ENCODE measurements around the gene RPAP2.
"Not testable (repeated sequence)": the region's sequence is repeated elsewhere in the genome, so short reads cannot be mapped to it uniquely, and the experiment has no call there.

RPAP2 gene

DNA sequence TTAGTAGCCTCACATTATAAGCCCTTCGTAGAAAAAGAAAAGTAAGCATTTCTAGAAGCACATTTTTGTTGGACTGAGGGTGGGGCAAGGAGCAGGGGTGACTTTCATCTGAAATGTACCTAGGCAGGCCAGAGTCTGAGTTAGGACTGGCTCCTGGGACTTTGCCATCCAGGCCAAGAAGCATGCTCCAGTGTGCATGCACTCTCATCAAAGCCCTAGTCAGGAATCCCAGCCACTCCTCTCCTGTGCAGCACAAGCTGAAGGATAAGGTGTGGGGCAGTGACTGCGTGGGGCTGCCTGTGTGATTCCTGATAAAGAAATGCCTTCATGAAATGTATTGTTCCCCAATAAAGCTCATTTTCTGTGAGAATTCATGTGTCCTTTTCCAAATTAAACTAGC lies 99.7 kb downstream of the RPAP2 start:
- H3K4me3 ChIP-seq (ENCODE audit: low read length): no peak overlapping the region
- no peak overlapping the region for H3K9ac ChIP-seq (ENCODE audit: low read length)
- H3K4me1 ChIP-seq (ENCODE audit: control insufficient read depth, low read depth, low read length): no peaks in the 10 kb centered on the region
- H3K36me3 ChIP-seq (ENCODE audit: control insufficient read depth, low read depth, low read length): no peaks in the 10 kb centered on the region
- H3K9me3 ChIP-seq (ENCODE audit: control insufficient read depth, low read depth, low read length): peaks cover 10% of the 10 kb centered on the region
- no peak overlapping the region for H3K27ac ChIP-seq (ENCODE audit: low read length)
- no peaks in the 10 kb centered on the region for H3K27me3 ChIP-seq (ENCODE audit: control insufficient read depth, insufficient read depth, low read length)

GRCh38 chr1:92399076-92399475 lies 100.2 kb downstream of the RPAP2 start:
- H3K4me1 ChIP-seq (ENCODE audit: control insufficient read depth, low read depth, low read length): no peaks in the 10 kb centered on the region
- H3K4me3 ChIP-seq (ENCODE audit: low read length): no peak overlapping the region
- no peak overlapping the region for H3K9ac ChIP-seq (ENCODE audit: low read length)
- no peaks in the 10 kb centered on the region for H3K36me3 ChIP-seq (ENCODE audit: control insufficient read depth, low read depth, low read length)
- no peak overlapping the region for H3K27ac ChIP-seq (ENCODE audit: low read length)
- peaks cover 10% of the 10 kb centered on the region for H3K9me3 ChIP-seq (ENCODE audit: control insufficient read depth, low read depth, low read length)
- no peaks in the 10 kb centered on the region for H3K27me3 ChIP-seq (ENCODE audit: control insufficient read depth, insufficient read depth, low read length)

GRCh38 chr1:92404661-92405060 lies 105.8 kb downstream of the RPAP2 start:
- no peaks in the 10 kb centered on the region for H3K36me3 ChIP-seq (ENCODE audit: control insufficient read depth, low read depth, low read length)
- no peak overlapping the region for H3K27ac ChIP-seq (ENCODE audit: low read length)
- H3K9me3 ChIP-seq (ENCODE audit: control insufficient read depth, low read depth, low read length): peaks cover 3% of the 10 kb centered on the region
- no peaks in the 10 kb centered on the region for H3K27me3 ChIP-seq (ENCODE audit: control insufficient read depth, insufficient read depth, low read length)
- no peak overlapping the region for H3K4me3 ChIP-seq (ENCODE audit: low read length)
- H3K9ac ChIP-seq (ENCODE audit: low read length): no peak overlapping the region
- no peaks in the 10 kb centered on the region for H3K4me1 ChIP-seq (ENCODE audit: control insufficient read depth, low read depth, low read length)

DNA sequence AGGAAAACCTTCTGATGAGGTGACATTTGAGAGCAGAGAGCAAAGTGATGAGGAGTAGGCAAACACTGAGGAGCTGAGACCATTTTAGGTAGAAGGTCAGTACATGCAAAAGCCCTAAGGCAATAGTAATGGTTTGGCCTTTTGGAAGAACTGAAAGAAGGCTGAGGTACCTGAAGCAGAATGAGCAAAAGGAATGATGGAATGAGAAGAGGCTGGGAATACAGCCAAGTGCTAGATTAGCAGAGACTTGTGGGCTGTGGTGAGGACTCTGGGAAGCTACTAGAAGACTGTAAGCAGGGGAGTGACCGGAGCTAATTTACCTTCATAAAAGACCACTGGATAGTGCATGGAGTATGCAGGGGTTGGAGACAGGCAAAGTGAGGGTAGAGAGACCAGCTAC lies 110.0 kb downstream of the RPAP2 start:
- Histone ChIP-seq H3K4me1 (ENCODE audit: control insufficient read depth, low read depth, low read length) (no peaks in the 10 kb centered on the region), H3K27me3 (ENCODE audit: control insufficient read depth, insufficient read depth, low read length) (no peaks in the 10 kb centered on the region), H3K9me3 (ENCODE audit: control insufficient read depth, low read depth, low read length) (no peaks in the 10 kb centered on the region), H3K36me3 (ENCODE audit: control insufficient read depth, low read depth, low read length) (no peaks in the 10 kb centered on the region), H3K27ac (ENCODE audit: low read length) (no peak overlapping the region), H3K9ac (ENCODE audit: low read length) (no peak overlapping the region), H3K4me3 (ENCODE audit: low read length) (no peak overlapping the region)

DNA sequence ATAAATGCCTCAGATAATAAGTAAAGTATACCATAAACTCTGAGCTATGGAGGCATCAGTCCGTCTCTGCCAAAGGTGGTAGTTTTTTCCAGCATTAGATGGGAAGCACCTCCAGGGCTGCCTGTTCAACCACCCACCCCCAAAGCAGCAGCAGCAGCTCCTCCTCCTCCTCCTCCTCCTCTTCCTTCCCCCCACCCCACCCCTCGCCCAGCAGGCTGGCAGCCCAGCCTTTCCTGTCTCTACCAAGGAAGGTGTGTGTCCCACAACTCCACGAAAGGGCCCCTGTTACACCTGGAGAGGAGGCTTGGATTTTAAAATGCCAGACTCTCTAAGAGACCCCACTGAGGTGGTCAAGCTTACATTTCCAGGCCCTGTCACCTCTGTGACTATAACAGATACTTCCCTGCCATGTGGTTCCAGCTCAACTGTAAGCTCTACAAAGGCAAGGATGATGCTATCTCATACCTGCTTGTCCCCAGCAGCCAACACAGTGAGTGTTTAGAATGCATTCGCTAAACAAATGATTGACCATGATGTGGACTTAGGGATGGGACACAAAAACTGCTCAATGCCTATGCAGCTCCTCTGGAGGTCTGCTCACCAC lies 111.2 kb downstream of the RPAP2 start:
- H3K4me3 ChIP-seq (ENCODE audit: low read length): no peak overlapping the region
- H3K27ac ChIP-seq (ENCODE audit: low read length): no peak overlapping the region
- H3K9ac ChIP-seq (ENCODE audit: low read length): no peak overlapping the region

GRCh38 chr1:92410706-92411105 lies 111.8 kb downstream of the RPAP2 start:
- Histone ChIP-seq H3K9ac (ENCODE audit: low read length) (no peak overlapping the region), H3K4me1 (ENCODE audit: control insufficient read depth, low read depth, low read length) (no peaks in the 10 kb centered on the region)

More for the DNA sequence above, 111.2 kb downstream of the RPAP2 start:
- H3K9me3 ChIP-seq (ENCODE audit: control insufficient read depth, low read depth, low read length): no peaks in the 10 kb centered on the region
- no peaks in the 10 kb centered on the region for H3K36me3 ChIP-seq (ENCODE audit: control insufficient read depth, low read depth, low read length)
- no peaks in the 10 kb centered on the region for H3K27me3 ChIP-seq (ENCODE audit: control insufficient read depth, insufficient read depth, low read length)
- H3K4me1 ChIP-seq (ENCODE audit: control insufficient read depth, low read depth, low read length): no peaks in the 10 kb centered on the region

GRCh38 chr1:92411511-92411910 lies 112.7 kb downstream of the RPAP2 start:
- Histone ChIP-seq H3K36me3 (ENCODE audit: control insufficient read depth, low read depth, low read length) (no peaks in the 10 kb centered on the region), H3K9me3 (ENCODE audit: control insufficient read depth, low read depth, low read length) (no peaks in the 10 kb centered on the region), H3K27me3 (ENCODE audit: control insufficient read depth, insufficient read depth, low read length) (no peaks in the 10 kb centered on the region), H3K4me1 (ENCODE audit: control insufficient read depth, low read depth, low read length) (no peaks in the 10 kb centered on the region), H3K27ac (ENCODE audit: low read length) (no peak overlapping the region), H3K9ac (ENCODE audit: low read length) (no peak overlapping the region), H3K4me3 (ENCODE audit: low read length) (no peak overlapping the region)

More at GRCh38 chr1:92410706-92411105, 111.8 kb downstream of the RPAP2 start:
- Histone ChIP-seq H3K9me3 (ENCODE audit: control insufficient read depth, low read depth, low read length) (no peaks in the 10 kb centered on the region), H3K36me3 (ENCODE audit: control insufficient read depth, low read depth, low read length) (no peaks in the 10 kb centered on the region), H3K27ac (ENCODE audit: low read length) (no peak overlapping the region), H3K4me3 (ENCODE audit: low read length) (no peak overlapping the region), H3K27me3 (ENCODE audit: control insufficient read depth, insufficient read depth, low read length) (no peaks in the 10 kb centered on the region)

DNA sequence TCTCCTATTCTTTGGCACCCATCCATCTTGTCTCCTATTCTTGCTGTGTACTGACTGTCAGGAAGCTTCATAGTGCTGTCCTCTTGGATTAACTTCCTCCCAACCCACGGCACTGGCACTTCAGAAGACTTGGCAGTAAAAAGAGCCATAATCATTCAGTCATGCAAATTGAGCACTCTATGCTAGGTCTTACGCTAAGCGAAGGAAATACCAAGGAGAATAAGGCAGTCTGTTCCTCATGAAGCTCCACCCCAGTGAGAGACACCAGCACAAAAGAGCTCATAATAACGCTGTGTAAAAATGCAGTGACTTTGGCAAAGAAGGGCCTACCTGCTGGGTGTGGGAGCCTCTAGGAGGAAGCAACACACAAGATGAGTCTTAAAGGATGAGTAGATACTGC lies 120.8 kb downstream of the RPAP2 start:
- H3K36me3 ChIP-seq (ENCODE audit: control insufficient read depth, low read depth, low read length): no peaks in the 10 kb centered on the region

GRCh38 chr1:92424381-92424780 lies 125.5 kb downstream of the RPAP2 start:
- Histone ChIP-seq H3K4me3 (ENCODE audit: low read length) (no peak overlapping the region), H3K27ac (ENCODE audit: low read length) (no peak overlapping the region), H3K9ac (ENCODE audit: low read length) (no peak overlapping the region), H3K36me3 (ENCODE audit: control insufficient read depth, low read depth, low read length) (no peaks in the 10 kb centered on the region), H3K4me1 (ENCODE audit: control insufficient read depth, low read depth, low read length) (peaks cover 18% of the 10 kb centered on the region), H3K27me3 (ENCODE audit: control insufficient read depth, insufficient read depth, low read length) (no peaks in the 10 kb centered on the region), H3K9me3 (ENCODE audit: control insufficient read depth, low read depth, low read length) (no peaks in the 10 kb centered on the region)

More for the DNA sequence above, 120.8 kb downstream of the RPAP2 start:
- Histone ChIP-seq H3K9me3 (ENCODE audit: control insufficient read depth, low read depth, low read length) (no peaks in the 10 kb centered on the region), H3K4me3 (ENCODE audit: low read length) (no peak overlapping the region), H3K4me1 (ENCODE audit: control insufficient read depth, low read depth, low read length) (peaks cover 3% of the 10 kb centered on the region), H3K9ac (ENCODE audit: low read length) (no peak overlapping the region), H3K27ac (ENCODE audit: low read length) (no peak overlapping the region), H3K27me3 (ENCODE audit: control insufficient read depth, insufficient read depth, low read length) (no peaks in the 10 kb centered on the region)

DNA sequence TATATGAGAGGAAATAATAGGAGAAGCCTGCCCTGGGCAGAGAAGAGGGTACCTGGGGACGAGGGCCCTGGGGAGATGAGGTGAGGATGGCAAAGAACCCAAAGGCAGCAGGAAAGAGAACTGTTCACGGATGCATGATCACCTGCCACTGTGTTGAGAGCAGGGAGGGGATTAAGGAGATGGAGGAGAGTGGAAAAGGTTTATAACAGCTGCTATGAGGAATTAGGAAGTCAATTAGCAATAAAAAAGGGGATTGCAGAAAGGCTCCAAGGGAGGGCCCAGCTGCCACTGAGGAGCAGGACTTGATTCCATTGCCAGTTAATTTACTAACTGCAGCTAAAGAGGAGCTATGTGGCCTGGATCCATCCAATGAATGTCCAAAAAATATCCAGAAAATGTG lies 126.8 kb downstream of the RPAP2 start:
- Histone ChIP-seq H3K27ac (ENCODE audit: low read length) (no peak overlapping the region), H3K36me3 (ENCODE audit: control insufficient read depth, low read depth, low read length) (no peaks in the 10 kb centered on the region), H3K4me1 (ENCODE audit: control insufficient read depth, low read depth, low read length) (peaks cover 18% of the 10 kb centered on the region), H3K4me3 (ENCODE audit: low read length) (no peak overlapping the region), H3K9me3 (ENCODE audit: control insufficient read depth, low read depth, low read length) (no peaks in the 10 kb centered on the region), H3K9ac (ENCODE audit: low read length) (no peak overlapping the region), H3K27me3 (ENCODE audit: control insufficient read depth, insufficient read depth, low read length) (no peaks in the 10 kb centered on the region)

DNA sequence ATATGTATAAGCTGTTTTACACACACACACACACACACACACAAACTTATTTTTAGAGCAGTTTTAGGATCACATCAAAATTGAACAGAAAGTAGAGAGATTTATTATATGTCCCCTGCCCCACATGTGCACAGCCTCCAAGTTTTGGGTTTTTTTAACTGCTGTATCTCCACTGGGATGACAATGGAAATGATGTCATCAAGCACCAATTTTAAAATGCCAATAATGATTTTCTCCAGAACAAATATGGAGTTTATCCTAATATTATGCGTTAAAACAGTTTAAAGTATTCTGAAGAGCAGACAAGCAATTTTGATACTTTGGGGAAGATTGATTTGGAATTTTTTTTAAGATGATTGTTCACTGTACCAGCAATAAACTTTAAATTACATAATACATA lies 131.2 kb downstream of the RPAP2 start:
- Histone ChIP-seq H3K27me3 (ENCODE audit: control insufficient read depth, insufficient read depth, low read length) (no peaks in the 10 kb centered on the region), H3K27ac (ENCODE audit: low read length) (no peak overlapping the region), H3K4me3 (ENCODE audit: low read length) (no peak overlapping the region), H3K4me1 (ENCODE audit: control insufficient read depth, low read depth, low read length) (peaks cover 13% of the 10 kb centered on the region), H3K9ac (ENCODE audit: low read length) (no peak overlapping the region), H3K9me3 (ENCODE audit: control insufficient read depth, low read depth, low read length) (no peaks in the 10 kb centered on the region), H3K36me3 (ENCODE audit: control insufficient read depth, low read depth, low read length) (no peaks in the 10 kb centered on the region)

GRCh38 chr1:92434572-92434971 lies 135.7 kb downstream of the RPAP2 start:
- H3K36me3 ChIP-seq (ENCODE audit: control insufficient read depth, low read depth, low read length); H3K27ac ChIP-seq (ENCODE audit: low read length); H3K9ac ChIP-seq (ENCODE audit: low read length); H3K27me3 ChIP-seq (ENCODE audit: control insufficient read depth, insufficient read depth, low read length); H3K4me1 ChIP-seq (ENCODE audit: control insufficient read depth, low read depth, low read length); H3K4me3 ChIP-seq (ENCODE audit: low read length); H3K9me3 ChIP-seq (ENCODE audit: control insufficient read depth, low read depth, low read length): not testable (repeated sequence)
